GM12864 (cell line): ENCODE results near the gene POLDIP2.

Experiments
- DNase-seq: peaks from one replicate; pipeline ENCODE4 v3.0.0-alpha.2; 2011; ENCODE audit warnings: low read depth
- H3K4me3 ChIP-seq: 2 replicates; pipeline ENCODE4 v1.5.1; 2011; ENCODE audit warnings: mild to moderate bottlenecking, low read depth, low read length, control low read depth
- TF ChIP-seq, protein P1 (sequence below): IDR thresholded peaks from 2 replicates; pipeline ENCODE4 v1.5.1; 2011; ENCODE audit warnings: low read depth, mild to moderate bottlenecking, moderate library complexity, low read length, control low read depth, inconsistent platforms; ENCODE audit errors: missing control alignments

POLDIP2 gene

DNA sequence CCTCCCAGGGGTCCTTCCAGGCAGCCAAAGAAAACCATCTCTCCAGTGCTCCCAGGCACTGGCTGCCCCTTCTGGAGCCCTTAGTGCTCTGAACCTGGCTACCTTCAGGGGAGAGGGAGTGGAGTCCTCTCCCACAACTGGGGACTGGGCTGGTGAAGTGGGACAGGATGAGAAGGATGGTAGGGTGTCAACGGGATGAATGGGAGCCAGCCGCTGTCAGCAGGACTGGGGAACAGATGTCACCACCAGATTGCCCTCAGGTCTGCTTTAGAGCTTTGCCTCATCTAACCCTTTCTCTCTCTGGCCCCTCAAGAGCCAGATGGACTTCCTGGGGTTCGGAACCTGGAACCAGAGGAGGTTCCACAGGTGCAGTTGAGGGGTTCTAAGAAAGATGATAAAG, 8.2 kb upstream of the POLDIP2 start:
- no peak overlapping the region for H3K4me3 ChIP-seq
- TF ChIP-seq, protein P1, sequence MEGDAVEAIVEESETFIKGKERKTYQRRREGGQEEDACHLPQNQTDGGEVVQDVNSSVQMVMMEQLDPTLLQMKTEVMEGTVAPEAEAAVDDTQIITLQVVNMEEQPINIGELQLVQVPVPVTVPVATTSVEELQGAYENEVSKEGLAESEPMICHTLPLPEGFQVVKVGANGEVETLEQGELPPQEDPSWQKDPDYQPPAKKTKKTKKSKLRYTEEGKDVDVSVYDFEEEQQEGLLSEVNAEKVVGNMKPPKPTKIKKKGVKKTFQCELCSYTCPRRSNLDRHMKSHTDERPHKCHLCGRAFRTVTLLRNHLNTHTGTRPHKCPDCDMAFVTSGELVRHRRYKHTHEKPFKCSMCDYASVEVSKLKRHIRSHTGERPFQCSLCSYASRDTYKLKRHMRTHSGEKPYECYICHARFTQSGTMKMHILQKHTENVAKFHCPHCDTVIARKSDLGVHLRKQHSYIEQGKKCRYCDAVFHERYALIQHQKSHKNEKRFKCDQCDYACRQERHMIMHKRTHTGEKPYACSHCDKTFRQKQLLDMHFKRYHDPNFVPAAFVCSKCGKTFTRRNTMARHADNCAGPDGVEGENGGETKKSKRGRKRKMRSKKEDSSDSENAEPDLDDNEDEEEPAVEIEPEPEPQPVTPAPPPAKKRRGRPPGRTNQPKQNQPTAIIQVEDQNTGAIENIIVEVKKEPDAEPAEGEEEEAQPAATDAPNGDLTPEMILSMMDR: no peak
- DNase-seq: no peak

DNA sequence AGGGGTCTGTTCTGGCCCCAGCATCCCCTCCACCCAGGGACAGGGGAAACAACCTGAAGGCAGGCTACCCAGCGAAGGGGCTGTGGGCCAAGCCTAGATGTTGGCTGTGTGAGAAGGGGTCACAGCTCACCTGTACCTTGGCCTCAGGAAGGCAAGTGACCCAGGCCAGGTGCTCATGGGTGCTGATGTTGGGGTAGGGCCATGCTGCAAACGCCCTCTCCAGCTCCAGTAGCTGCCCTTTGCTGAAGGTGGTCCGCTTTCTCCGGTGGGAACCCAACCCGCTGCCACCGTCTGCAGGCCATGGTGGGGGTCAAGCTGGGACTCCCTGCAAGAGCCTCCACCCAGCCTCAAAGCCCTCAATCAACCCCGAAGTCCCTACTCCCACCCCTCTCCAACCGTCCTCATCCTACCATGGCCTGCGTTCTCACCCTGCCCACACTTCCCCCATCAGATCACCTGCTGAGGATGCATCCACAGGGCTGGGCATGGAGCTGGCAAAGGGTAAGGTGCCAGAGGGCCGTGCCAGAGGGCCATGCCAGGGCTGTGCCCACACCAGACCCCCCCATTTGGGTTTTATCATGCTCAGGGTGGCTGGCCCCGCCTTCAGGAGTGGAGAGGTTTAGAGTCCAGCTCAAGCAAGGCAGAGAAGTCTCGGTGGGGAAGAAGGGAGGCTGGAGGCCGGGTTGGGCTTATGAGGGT, 7.5 kb upstream of the POLDIP2 start, which contains the start of gene SEBOX:
SEBOX (minus strand) TSS at position 535 of the 699 bp plus-strand sequence; CDS start at position 487, 48 bp downstream.
- TF ChIP-seq, protein P1: no peak
- DNase-seq: no peak
- H3K4me3 ChIP-seq: no peak within 1 kb of the TSS

DNA sequence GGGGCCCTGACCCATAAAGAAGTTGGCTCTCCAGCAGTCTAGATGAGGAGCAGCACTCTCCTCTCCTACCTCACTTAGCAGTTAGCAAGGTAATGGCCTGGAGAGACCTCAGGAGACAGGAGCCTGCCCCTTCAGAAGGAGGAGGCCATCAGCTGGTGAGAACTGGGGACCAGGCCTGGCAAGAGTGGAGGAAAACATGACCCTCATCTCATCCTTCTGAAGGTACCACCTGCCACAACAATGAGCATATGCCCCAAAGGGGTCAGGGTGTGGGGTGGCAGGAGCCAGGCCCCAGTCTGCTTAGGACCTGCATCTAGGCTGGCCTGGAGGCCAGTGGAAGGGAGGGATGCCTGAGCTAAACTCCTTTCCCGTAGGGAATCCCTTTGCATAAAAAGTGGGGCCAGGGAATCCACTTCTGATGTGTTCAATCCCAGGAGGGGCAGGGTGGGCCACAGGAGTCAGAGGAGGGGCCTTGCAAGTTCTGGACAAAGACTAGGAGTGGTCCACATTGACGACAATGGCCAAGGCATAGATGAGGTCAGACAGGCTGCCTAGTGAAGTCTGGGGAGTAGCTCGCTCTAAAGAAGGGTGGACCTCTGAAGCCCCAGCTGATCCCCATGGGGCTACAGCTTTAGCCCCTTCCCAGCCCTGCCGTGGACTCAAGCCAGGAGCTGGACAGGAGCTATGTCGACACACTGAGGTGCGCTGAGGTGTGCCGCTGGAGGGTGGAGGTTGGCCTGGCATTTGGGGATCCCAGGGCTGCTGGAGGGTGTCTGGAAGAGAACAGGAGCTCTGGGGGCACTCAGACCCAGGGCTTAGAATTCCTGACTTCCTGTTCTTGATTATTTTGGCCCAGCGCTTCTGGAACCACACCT, 6.7 kb upstream of the POLDIP2 start:
- H3K4me3 ChIP-seq: no peak overlapping the region
- no peak for DNase-seq
- TF ChIP-seq, protein P1: no peak

DNA sequence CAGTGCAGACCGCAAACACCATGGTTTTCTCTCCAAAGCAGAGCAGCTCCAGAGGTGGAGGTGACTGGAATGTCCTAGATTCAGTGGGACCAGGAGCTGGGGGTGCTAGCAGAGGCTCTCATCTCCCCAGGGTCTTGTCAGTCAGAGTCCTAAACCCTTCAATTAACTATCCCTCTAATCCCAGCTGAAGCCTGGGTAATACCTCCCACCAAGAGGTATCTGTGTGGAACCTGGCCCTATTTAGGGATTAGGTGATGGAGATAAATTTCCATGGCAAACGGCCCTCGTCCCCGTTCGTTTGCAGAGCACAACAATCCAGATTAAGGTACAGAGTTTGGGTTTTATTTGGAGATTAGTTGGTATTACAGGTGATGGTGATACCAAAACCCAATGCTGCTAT, 5.9 kb upstream of the POLDIP2 start:
- TF ChIP-seq, protein P1: no peak
- H3K4me3 ChIP-seq: no peak overlapping the region
- no peak for DNase-seq

DNA sequence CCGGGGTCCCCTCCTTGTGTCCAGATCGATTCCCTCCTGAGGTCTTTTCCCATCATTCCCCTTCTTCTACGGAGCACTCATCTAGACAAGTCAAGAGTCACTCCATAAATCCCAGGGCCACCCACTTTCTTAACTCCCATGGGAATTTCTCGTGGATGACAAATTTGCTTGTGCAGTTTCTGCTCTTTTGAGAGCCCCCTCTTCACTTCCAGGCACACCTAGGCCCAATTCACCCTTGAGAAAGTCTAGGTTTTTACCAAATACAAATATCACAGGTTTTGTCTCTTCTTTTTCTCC, 522 bp upstream of the POLDIP2 start:
- H3K4me3 ChIP-seq: peak overlapping the region; percentile 95
- TF ChIP-seq, protein P1: no peak
- DNase-seq: no peak

DNA sequence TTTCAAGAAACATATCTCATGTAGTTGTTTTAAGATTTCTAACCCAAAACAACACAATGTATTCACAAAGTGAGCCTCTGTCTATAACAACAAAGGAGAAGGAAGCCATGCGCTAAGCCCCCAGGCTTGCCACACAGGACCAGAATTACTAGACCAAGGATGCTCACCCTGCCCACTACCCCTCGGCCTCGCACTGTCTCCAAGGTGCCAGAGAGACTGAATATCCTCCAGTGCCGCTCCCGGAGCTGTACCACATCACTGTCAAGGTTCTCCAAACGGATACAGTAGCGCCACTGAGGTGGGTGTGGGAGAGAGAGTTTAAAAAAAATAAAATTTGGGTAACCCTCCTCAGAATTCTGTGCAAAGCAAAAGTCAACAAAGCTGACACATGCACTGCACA, 7.1 kb downstream of the POLDIP2 start:
- DNase-seq: no peak
- TF ChIP-seq, protein P1: no peak
- H3K4me3 ChIP-seq: no peak overlapping the region

DNA sequence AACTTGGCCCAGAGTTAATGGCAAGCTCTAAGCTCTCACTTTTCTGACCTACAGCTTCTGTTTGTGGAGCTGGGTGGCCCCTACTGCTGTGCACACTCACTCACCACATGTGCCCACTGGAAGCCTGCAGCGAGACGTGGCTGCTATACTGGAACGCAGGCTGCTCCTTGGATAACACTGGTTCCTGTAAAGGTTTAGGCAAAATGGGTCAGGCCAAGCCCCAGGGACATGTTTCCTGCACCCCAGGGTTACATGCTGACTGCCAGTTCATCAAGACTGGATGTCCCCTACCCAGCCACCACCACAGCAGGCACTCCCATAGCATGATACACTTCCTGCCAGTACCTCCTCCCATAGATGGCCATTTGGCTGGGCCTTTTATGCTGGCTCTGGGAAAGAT, 8.3 kb downstream of the POLDIP2 start:
- DNase-seq: no peak
- no peak overlapping the region for H3K4me3 ChIP-seq
- TF ChIP-seq, protein P1: no peak
